Esophagus squamous epithelium (tissue), 4 donors: ENCODE results near the gene SEC31A.

ENCODE experiments used
- CTCF ChIP-seq, 6 experiments: fragments of 450-650 bp in 4 of 6; fragments of 200-600 bp in 2 of 6; sonication (generic) in 2 of 6; IDR thresholded peaks; one replicate each; pipeline ENCODE4 v1.5.1; 2016 to 2019; ENCODE audit warnings: antibody characterized with exemption in 6 of 6, mild to moderate bottlenecking in 4 of 6, moderate library complexity in 4 of 6
- POLR2A ChIP-seq, 4 donors: fragments of 450-650 bp; IDR thresholded peaks; one replicate each; pipeline ENCODE4 v1.6.1; 2017; ENCODE audit warnings: antibody characterized with exemption in 4 of 4, mild to moderate bottlenecking in 4 of 4, moderate library complexity in 3 of 4

- TF ChIP-seq CTCF (IDR thresholded peaks at IDR 0.05) (no peak), POLR2A (IDR thresholded peaks at IDR 0.05) (no peak)
Observed at GRCh38 chr4:82885410-82885809, 5.5 kb downstream of the SEC31A start.
